Activated CD4-positive, alpha-beta memory T cell treated with anti-CD3 and anti-CD28 coated beads, Interleukin-2, amount 10 ng/mL, durations not matched to agents 7 days and 5 days (primary cell): ENCODE results near the gene PSMC4. TPM values are rescaled to one million over a fixed set of nuclear protein-coding genes. Genes with fewer than 3 reads are reported as not detected.

Source experiments
- CTCF ChIA-PET: fragments of 350-600 bp; sonication (Branson Sonifier 250); formaldehyde crosslinking; loops from one replicate; lab custom pipeline; 2021; ENCODE audit warnings: antibody characterized with exemption, inconsistent platforms; lab: Charles Lee
- POLR2A ChIA-PET: fragments of 350-600 bp; sonication (Branson Sonifier 250); formaldehyde crosslinking; loops from one replicate; lab custom pipeline; 2021; ENCODE audit warnings: antibody characterized with exemption; lab: Charles Lee
- DNase-seq: peaks from one replicate; pipeline ENCODE4 v3.0.0-alpha.2; 2020
- H3K27ac Mint-ChIP-seq: one replicate; pipeline ENCODE4 v1.8.0; 2021; ENCODE audit warnings: mild to moderate bottlenecking, mixed read lengths
- H3K27me3 Mint-ChIP-seq: one replicate; pipeline ENCODE4 v1.8.0; 2021; ENCODE audit warnings: mixed read lengths
- H3K36me3 Mint-ChIP-seq: one replicate; pipeline ENCODE4 v1.8.0; 2021; ENCODE audit warnings: low read depth, mixed read lengths
- H3K4me1 Mint-ChIP-seq: one replicate; pipeline ENCODE4 v1.8.0; 2021; ENCODE audit warnings: mixed read lengths
- H3K4me3 Mint-ChIP-seq: one replicate; pipeline ENCODE4 v1.8.0; 2021; ENCODE audit warnings: mild to moderate bottlenecking, mixed read lengths
- H3K9me3 Mint-ChIP-seq: one replicate; pipeline ENCODE4 v1.8.0; 2021; ENCODE audit warnings: mixed read lengths
- total RNA-seq, 2 experiments: library from RNA; stranded (reverse); gene quantifications; one replicate each; pipeline ENCODE4 v1.2.3, GENCODE V29; 2021

The PSMC4 gene
- total RNA-seq, 2 experiments from 2014 or later, result 96.4 to 97.6 TPM

DNA sequence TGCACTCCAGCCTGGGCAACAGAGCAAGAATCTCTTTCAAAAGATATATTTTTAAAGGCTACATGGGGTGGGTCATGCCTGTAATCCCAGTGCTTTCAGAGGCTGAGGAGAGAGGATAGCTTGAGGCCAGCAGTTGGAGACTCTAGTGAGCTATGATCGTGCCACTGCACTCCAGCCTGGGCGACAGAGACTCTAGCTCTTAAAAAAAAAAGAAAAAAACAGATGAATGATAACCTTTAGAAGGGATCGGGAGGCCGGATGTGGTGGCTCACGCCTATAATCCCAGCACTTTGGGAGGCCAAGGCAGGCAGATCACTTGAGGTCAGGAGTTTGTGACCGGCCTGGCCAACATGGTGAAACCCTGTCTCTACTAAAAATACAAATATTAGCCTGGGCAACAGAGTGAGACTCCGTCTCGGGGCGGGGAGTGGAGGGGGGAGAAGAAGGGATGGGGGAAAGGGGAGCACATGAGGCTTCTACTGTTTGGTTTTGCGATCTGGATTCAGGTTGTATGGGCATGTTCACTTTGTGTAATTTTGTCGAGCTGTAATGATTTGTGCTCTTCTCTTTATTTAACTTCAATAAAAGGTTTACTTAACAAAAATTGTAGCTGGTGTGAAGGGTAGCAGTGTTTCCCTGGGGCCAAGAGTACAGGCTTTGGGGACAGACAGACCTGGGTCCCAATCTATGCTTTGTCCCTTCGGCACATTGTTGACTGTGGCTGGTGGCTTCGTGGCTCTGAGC is 1.1 kb upstream of the PSMC4 start:
- H3K4me3 Mint-ChIP-seq, result peak overlapping the region; percentile 89
- peak overlapping the region; percentile 88 for H3K27ac Mint-ChIP-seq
- peak; percentile 39 for DNase-seq
- POLR2A ChIA-PET, result interaction anchor here (0.9 to 3.8 kb wide), 27 partner anchors 8 to 534 kb away, joined by 3 to 54 read pairs (median 5); partner anchors contain the start of genes FBL, FCGBP, RPS16 and ZNF546
- H3K36me3 Mint-ChIP-seq, result peaks cover 34% of the 10 kb centered on the region
- H3K4me1 Mint-ChIP-seq, result peaks cover 48% of the 10 kb centered on the region
- CTCF ChIA-PET, result interaction anchor here (0.5 to 3.4 kb wide), 47 partner anchors 9 to 1039 kb away, joined by 3 to 59 read pairs (median 5); partner anchors contain the start of genes DYRK1B, FBL, MRPS12 and RAB4B
- H3K27me3 Mint-ChIP-seq, result no peaks in the 10 kb centered on the region
- no peaks in the 10 kb centered on the region for H3K9me3 Mint-ChIP-seq

DNA sequence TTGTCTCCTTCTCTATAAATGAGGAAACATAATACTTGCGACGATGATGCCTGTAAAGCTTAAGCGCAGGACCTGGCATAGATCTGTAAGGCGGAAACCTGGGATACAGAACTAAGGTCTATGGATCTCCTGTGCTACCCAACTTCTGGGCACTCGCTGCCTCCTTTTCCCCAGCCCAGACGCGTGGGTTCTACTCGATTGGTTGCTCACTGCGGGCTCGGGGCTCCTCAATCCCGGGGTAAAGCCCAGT is 615 bp upstream of the PSMC4 start:
- Mint-ChIP-seq H3K36me3 (peaks cover 38% of the 10 kb centered on the region), H3K27ac (peak overlapping the region; percentile 88), H3K27me3 (no peaks in the 10 kb centered on the region), H3K4me3 (peak overlapping the region; percentile 89), H3K9me3 (no peaks in the 10 kb centered on the region), H3K4me1 (peaks cover 48% of the 10 kb centered on the region)
- POLR2A ChIA-PET, result interaction anchor here (0.9 to 3.8 kb wide), 28 partner anchors 8 to 294 kb away, joined by 3 to 54 read pairs (median 5); partner anchors contain the start of genes DYRK1B, FBL, FCGBP and ZNF546
- CTCF ChIA-PET, result interaction anchor here (0.5 to 3.4 kb wide), 51 partner anchors 8 to 1040 kb away, joined by 3 to 59 read pairs (median 5); partner anchors contain the start of genes DYRK1B, FBL, MRPS12 and RAB4B
- DNase-seq, result no peak

DNA sequence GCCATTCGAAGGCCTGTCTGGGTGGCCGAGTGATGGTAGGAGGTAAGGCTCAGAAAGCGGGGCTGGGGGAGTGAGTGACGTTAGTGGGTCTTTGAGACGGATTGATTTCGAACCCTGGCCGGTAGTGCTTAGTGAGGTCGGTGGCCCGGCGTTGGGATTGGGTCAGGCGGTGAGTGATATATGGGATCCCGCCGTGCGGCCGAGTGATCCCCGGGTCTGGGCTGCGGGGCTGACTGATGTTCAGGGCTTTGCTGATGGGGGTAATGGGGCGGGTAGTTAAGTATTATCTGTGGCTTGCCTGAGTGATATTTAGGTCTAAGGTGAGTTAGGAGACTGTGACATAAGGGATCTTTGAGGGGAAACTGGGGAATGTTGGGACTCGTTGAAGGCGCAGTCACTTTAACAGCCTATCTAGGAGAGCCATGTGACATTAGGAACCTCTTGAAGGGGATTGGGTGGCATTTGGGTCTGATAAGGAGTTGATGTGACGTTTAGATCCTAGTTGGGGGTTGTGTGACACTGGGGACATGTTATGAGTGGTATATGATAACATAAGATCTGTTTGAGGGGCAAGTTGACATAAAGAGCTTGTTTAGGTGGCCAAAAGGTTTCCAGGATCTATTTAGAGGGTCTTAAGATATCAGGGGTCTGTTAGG is 543 bp downstream of the PSMC4 start:
- ChIA-PET POLR2A (interaction anchor here (0.8 to 3.8 kb wide), 19 partner anchors 14 to 296 kb away, joined by 3 to 54 read pairs (median 9); partner anchors contain the start of genes DYRK1B, FBL, ZNF546 and ZNF780A), CTCF (interaction anchor here (0.5 to 3.4 kb wide), 40 partner anchors 10 to 806 kb away, joined by 3 to 59 read pairs (median 6); partner anchors contain the start of genes DYRK1B, FBL, RAB4B and ZNF546)
- no peaks in the 10 kb centered on the region for H3K9me3 Mint-ChIP-seq
- peak overlapping the region; percentile 88 for H3K27ac Mint-ChIP-seq
- no peaks in the 10 kb centered on the region for H3K27me3 Mint-ChIP-seq
- H3K4me3 Mint-ChIP-seq, result peak overlapping the region; percentile 89
- peaks cover 48% of the 10 kb centered on the region for H3K4me1 Mint-ChIP-seq
- DNase-seq, result no peak
- H3K36me3 Mint-ChIP-seq, result peaks cover 46% of the 10 kb centered on the region

- H3K36me3 Mint-ChIP-seq, result peaks cover 68% of the 10 kb centered on the region
Measured at GRCh38 chr19:39974377-39975155, 3.6 kb downstream of the PSMC4 start.

DNA sequence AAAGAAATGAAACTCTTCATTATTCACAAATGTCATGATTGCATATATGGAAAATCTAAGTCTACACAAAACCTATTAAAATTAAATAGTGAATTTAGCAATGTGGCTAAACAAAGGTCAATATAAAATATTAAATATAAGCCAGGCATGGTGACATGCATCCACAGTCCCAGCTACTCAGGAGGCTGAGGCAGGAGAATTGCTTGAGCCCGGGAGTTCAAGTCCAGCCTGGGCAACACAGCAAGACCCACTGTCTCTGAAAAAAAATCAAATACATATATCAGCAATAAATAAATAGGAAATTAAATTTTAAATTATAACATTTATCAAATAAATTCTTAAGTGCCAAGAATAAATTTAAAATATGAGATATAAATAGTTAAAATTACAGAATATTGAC is 11.9 kb downstream of the PSMC4 start:
- H3K9me3 Mint-ChIP-seq, result peaks cover 38% of the 10 kb centered on the region
- H3K36me3 Mint-ChIP-seq, result peaks cover 89% of the 10 kb centered on the region

More at GRCh38 chr19:39974377-39975155, 3.6 kb downstream of the PSMC4 start:
- Mint-ChIP-seq H3K9me3 (no peaks in the 10 kb centered on the region), H3K27ac (no peak overlapping the region), H3K27me3 (no peaks in the 10 kb centered on the region), H3K4me3 (no peak overlapping the region), H3K4me1 (peaks cover 31% of the 10 kb centered on the region)
- CTCF ChIA-PET, result no interaction called here
- no peak for DNase-seq
- POLR2A ChIA-PET, result interaction anchor here (0.7 kb wide), 1 partner anchor 22 kb away, joined by 3 read pairs; the partner anchor contains the start of gene ZNF546

GRCh38 chr19:39983695-39984300 is 12.8 kb downstream of the PSMC4 start:
- Mint-ChIP-seq H3K4me1 (no peaks in the 10 kb centered on the region), H3K9me3 (peaks cover 39% of the 10 kb centered on the region), H3K27me3 (no peaks in the 10 kb centered on the region), H3K4me3 (no peak overlapping the region), H3K36me3 (peaks cover 81% of the 10 kb centered on the region), H3K27ac (no peak overlapping the region)
- CTCF ChIA-PET, result no interaction called here
- POLR2A ChIA-PET, result no interaction called here
- no peak for DNase-seq

More for the DNA sequence above, 11.9 kb downstream of the PSMC4 start:
- no peak overlapping the region for H3K4me3 Mint-ChIP-seq
- H3K4me1 Mint-ChIP-seq, result no peaks in the 10 kb centered on the region
- no peak overlapping the region for H3K27ac Mint-ChIP-seq
- POLR2A ChIA-PET, result no interaction called here
- no peaks in the 10 kb centered on the region for H3K27me3 Mint-ChIP-seq
- CTCF ChIA-PET, result no interaction called here
- DNase-seq, result no peak

DNA sequence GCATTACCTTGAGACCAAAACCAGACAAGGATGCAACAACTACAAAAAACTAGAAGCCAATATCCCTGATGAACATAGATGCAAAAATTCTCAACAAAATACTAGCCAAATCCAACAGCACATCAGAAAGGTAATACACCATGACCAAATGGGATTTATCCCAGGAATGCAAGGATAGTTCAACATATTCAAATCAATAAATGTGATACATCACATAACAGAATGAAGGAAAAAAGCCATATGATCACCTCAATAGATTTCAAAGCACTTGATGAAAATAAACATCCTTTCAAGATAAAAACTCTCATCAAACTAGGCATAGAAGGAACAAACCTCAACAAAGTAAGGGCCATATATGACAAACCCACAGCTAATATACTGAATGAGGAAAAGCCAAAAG is 15.7 kb downstream of the PSMC4 start:
- H3K27ac Mint-ChIP-seq, result no peak overlapping the region
- ChIA-PET CTCF (interaction anchor here (1.4 kb wide), 1 partner anchor 16 kb away, joined by 5 read pairs; the partner anchor contains the start of gene PSMC4), POLR2A (interaction anchor here (1.4 kb wide), 1 partner anchor 10 kb away, joined by 5 read pairs; the partner anchor contains the start of gene ZNF546)

GRCh38 chr19:39987167-39987566 is 16.2 kb downstream of the PSMC4 start:
- H3K9me3 Mint-ChIP-seq, result peaks cover 43% of the 10 kb centered on the region
- H3K27me3 Mint-ChIP-seq, result no peaks in the 10 kb centered on the region
- H3K4me1 Mint-ChIP-seq, result no peaks in the 10 kb centered on the region
- H3K4me3 Mint-ChIP-seq, result no peak overlapping the region
- POLR2A ChIA-PET, result interaction anchor here (1.2 kb wide), 1 partner anchor 10 kb away, joined by 3 read pairs; the partner anchor contains the start of gene ZNF546
- H3K36me3 Mint-ChIP-seq, result peaks cover 56% of the 10 kb centered on the region
- no peak overlapping the region for H3K27ac Mint-ChIP-seq
- CTCF ChIA-PET, result no interaction called here
- DNase-seq, result no peak

More for the DNA sequence above, 15.7 kb downstream of the PSMC4 start:
- no peaks in the 10 kb centered on the region for H3K27me3 Mint-ChIP-seq
- H3K4me3 Mint-ChIP-seq, result no peak overlapping the region
- H3K4me1 Mint-ChIP-seq, result no peaks in the 10 kb centered on the region
- peaks cover 41% of the 10 kb centered on the region for H3K9me3 Mint-ChIP-seq
- no peak for DNase-seq
- peaks cover 58% of the 10 kb centered on the region for H3K36me3 Mint-ChIP-seq

- peaks cover 44% of the 10 kb centered on the region for H3K9me3 Mint-ChIP-seq
- H3K27me3 Mint-ChIP-seq, result no peaks in the 10 kb centered on the region
- no peak overlapping the region for H3K4me3 Mint-ChIP-seq
- peaks cover 56% of the 10 kb centered on the region for H3K36me3 Mint-ChIP-seq
- H3K27ac Mint-ChIP-seq, result no peak overlapping the region
- POLR2A ChIA-PET, result interaction anchor here (1.2 kb wide), 1 partner anchor 9 kb away, joined by 3 read pairs; the partner anchor contains the start of gene ZNF546
- no peak for DNase-seq
- CTCF ChIA-PET, result no interaction called here
- no peaks in the 10 kb centered on the region for H3K4me1 Mint-ChIP-seq
Measured at GRCh38 chr19:39987596-39987995, 16.6 kb downstream of the PSMC4 start.

GRCh38 chr19:39993605-39994004 is 22.6 kb downstream of the PSMC4 start:
- H3K4me1 Mint-ChIP-seq, result peaks cover 36% of the 10 kb centered on the region
- no peak overlapping the region for H3K4me3 Mint-ChIP-seq
- H3K27me3 Mint-ChIP-seq, result no peaks in the 10 kb centered on the region
- no peak overlapping the region for H3K27ac Mint-ChIP-seq
- H3K36me3 Mint-ChIP-seq, result peaks cover 47% of the 10 kb centered on the region
- ChIA-PET CTCF (no interaction called here), POLR2A (no interaction called here)
- no peak for DNase-seq
- H3K9me3 Mint-ChIP-seq, result peaks cover 21% of the 10 kb centered on the region

- POLR2A ChIA-PET, result no interaction called here
Measured at GRCh38 chr19:39994361-39994760, 23.4 kb downstream of the PSMC4 start.

GRCh38 chr19:39995794-39996193 is 24.8 kb downstream of the PSMC4 start:
- Mint-ChIP-seq H3K36me3 (peaks cover 42% of the 10 kb centered on the region), H3K27ac (peak overlapping the region; percentile 52), H3K4me1 (peaks cover 36% of the 10 kb centered on the region), H3K9me3 (peaks cover 19% of the 10 kb centered on the region), H3K4me3 (peak overlapping the region; percentile 99), H3K27me3 (no peaks in the 10 kb centered on the region)
- DNase-seq, result no peak
- CTCF ChIA-PET, result interaction anchor here (1.4 to 2.4 kb wide), 2 partner anchors 26 to 94 kb away, joined by 4 to 32 read pairs; partner anchors contain the start of genes PSMC4 and ZNF780A
- POLR2A ChIA-PET, result interaction anchor here (1.2 to 2.7 kb wide), 8 partner anchors 10 to 195 kb away, joined by 4 to 54 read pairs (median 8); partner anchors contain the start of genes PSMC4, ZNF780A and ZNF780B

More at GRCh38 chr19:39994361-39994760, 23.4 kb downstream of the PSMC4 start:
- Mint-ChIP-seq H3K9me3 (peaks cover 19% of the 10 kb centered on the region), H3K4me3 (no peak overlapping the region), H3K4me1 (peaks cover 36% of the 10 kb centered on the region), H3K27ac (no peak overlapping the region), H3K27me3 (no peaks in the 10 kb centered on the region), H3K36me3 (peaks cover 47% of the 10 kb centered on the region)
- CTCF ChIA-PET, result no interaction called here
- DNase-seq, result no peak
